Measurements from ENCODE around the gene NKRF.

DNA sequence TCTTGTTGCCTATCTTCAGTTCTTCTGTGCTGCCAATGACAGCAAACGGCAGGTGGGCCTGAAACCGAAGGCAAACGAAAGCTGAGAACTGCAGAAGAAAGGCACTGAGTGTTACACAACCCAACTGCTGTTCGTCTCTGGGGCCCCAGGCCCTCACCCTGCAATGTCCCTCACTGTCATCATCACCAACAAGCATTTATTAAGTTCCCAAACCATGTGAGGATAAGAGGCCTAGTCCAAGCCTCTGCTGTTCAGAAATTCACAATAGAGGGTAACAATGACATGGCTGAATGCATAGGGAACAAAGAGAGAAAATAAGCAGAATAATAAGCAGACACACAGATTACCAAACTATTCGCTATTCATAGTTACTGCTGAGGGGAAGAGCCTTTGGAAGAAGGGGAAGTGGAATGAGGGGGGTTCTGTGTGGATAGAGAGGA is 34.5 kb upstream of the NKRF start:
- no peak for TF ChIP-seq SP1 (CRISPR knock-in tag; IDR thresholded peaks at IDR 0.05)
- TF ChIP-seq DPF2 (IDR thresholded peaks at IDR 0.05): no peak
- no peak for TF ChIP-seq PHF8 (IDR thresholded peaks at IDR 0.05; ENCODE audit: borderline replicate concordance, low read length)
- TF ChIP-seq, protein P1, sequence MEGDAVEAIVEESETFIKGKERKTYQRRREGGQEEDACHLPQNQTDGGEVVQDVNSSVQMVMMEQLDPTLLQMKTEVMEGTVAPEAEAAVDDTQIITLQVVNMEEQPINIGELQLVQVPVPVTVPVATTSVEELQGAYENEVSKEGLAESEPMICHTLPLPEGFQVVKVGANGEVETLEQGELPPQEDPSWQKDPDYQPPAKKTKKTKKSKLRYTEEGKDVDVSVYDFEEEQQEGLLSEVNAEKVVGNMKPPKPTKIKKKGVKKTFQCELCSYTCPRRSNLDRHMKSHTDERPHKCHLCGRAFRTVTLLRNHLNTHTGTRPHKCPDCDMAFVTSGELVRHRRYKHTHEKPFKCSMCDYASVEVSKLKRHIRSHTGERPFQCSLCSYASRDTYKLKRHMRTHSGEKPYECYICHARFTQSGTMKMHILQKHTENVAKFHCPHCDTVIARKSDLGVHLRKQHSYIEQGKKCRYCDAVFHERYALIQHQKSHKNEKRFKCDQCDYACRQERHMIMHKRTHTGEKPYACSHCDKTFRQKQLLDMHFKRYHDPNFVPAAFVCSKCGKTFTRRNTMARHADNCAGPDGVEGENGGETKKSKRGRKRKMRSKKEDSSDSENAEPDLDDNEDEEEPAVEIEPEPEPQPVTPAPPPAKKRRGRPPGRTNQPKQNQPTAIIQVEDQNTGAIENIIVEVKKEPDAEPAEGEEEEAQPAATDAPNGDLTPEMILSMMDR (IDR thresholded peaks at IDR 0.05 in 2 of 3, conservative IDR thresholded peaks at IDR 0.05 in 1 of 3; ENCODE audit: insufficient read depth in 2 of 3, low read depth in 1 of 3, low read length in 3 of 3): no peak
- TF ChIP-seq, protein P2, sequence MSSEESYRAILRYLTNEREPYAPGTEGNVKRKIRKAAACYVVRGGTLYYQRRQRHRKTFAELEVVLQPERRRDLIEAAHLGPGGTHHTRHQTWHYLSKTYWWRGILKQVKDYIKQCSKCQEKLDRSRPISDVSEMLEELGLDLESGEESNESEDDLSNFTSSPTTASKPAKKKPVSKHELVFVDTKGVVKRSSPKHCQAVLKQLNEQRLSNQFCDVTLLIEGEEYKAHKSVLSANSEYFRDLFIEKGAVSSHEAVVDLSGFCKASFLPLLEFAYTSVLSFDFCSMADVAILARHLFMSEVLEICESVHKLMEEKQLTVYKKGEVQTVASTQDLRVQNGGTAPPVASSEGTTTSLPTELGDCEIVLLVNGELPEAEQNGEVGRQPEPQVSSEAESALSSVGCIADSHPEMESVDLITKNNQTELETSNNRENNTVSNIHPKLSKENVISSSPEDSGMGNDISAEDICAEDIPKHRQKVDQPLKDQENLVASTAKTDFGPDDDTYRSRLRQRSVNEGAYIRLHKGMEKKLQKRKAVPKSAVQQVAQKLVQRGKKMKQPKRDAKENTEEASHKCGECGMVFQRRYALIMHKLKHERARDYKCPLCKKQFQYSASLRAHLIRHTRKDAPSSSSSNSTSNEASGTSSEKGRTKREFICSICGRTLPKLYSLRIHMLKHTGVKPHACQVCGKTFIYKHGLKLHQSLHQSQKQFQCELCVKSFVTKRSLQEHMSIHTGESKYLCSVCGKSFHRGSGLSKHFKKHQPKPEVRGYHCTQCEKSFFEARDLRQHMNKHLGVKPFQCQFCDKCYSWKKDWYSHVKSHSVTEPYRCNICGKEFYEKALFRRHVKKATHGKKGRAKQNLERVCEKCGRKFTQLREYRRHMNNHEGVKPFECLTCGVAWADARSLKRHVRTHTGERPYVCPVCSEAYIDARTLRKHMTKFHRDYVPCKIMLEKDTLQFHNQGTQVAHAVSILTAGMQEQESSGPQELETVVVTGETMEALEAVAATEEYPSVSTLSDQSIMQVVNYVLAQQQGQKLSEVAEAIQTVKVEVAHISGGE (CRISPR knock-in tag; IDR thresholded peaks at IDR 0.05): no peak
